HEK293T (cell line): ENCODE measurements around the gene DCAF11.

Experiments used
- CTCF ChIA-PET: fragments of 350-600 bp; formaldehyde crosslinking; extraction: SDS; loops from one replicate; lab custom pipeline; 2021; ENCODE audit warnings: antibody characterized with exemption, inconsistent platforms; lab: Yijun Ruan, JAX
- POLR2A ChIA-PET: fragments of 350-600 bp; formaldehyde crosslinking; extraction: SDS; loops from one replicate; lab custom pipeline; 2020; ENCODE audit warnings: antibody characterized with exemption, inconsistent platforms; lab: Yijun Ruan, JAX
- DNase-seq: peaks from one replicate; pipeline ENCODE4 v3.0.0; 2012; ENCODE audit warnings: mixed read lengths; ENCODE audit errors: extremely low spot score
- ARNT ChIP-seq: fragments of 450-650 bp; IDR thresholded peaks from 2 replicates; pipeline ENCODE4 v1.6.1; 2017; ENCODE audit warnings: mild to moderate bottlenecking
- BHLHE40 ChIP-seq: fragments of 450-650 bp; IDR thresholded peaks from 2 replicates; pipeline ENCODE4 v1.6.1; 2016; ENCODE audit warnings: mild to moderate bottlenecking, moderate library complexity, borderline replicate concordance
- CTBP1 ChIP-seq: fragments of 450-650 bp; IDR thresholded peaks from 2 replicates; pipeline ENCODE4 v1.6.1; 2016; ENCODE audit warnings: borderline replicate concordance
- ELF4 ChIP-seq: fragments of 450-650 bp; IDR thresholded peaks from 2 replicates; pipeline ENCODE4 v1.6.1; 2017; ENCODE audit warnings: antibody characterized with exemption
- FOXA1 ChIP-seq: fragments of 450-650 bp; IDR thresholded peaks from 2 replicates; pipeline ENCODE4 v1.6.1; 2016; ENCODE audit warnings: mild to moderate bottlenecking
- FOXK2 ChIP-seq: fragments of 450-650 bp; IDR thresholded peaks from 2 replicates; pipeline ENCODE4 v1.6.1; 2016; ENCODE audit warnings: mild to moderate bottlenecking
- FOXM1 ChIP-seq: fragments of 450-650 bp; IDR thresholded peaks from 2 replicates; pipeline ENCODE4 v1.6.1; 2017; ENCODE audit warnings: mild to moderate bottlenecking, borderline replicate concordance
- HDGF ChIP-seq: fragments of 450-650 bp; IDR thresholded peaks from 2 replicates; pipeline ENCODE4 v1.6.1; 2017; ENCODE audit warnings: antibody characterized with exemption, borderline replicate concordance
- L3MBTL2 ChIP-seq: fragments of 450-650 bp; conservative IDR thresholded peaks from 2 replicates; pipeline ENCODE4 v1.6.1; 2016; ENCODE audit warnings: mild to moderate bottlenecking
- LEF1 ChIP-seq: fragments of 450-650 bp; IDR thresholded peaks from 2 replicates; pipeline ENCODE4 v1.6.1; 2017; ENCODE audit warnings: mild to moderate bottlenecking, borderline replicate concordance
- NFRKB ChIP-seq: fragments of 450-650 bp; IDR thresholded peaks from 2 replicates; pipeline ENCODE4 v1.6.1; 2016; ENCODE audit warnings: mild to moderate bottlenecking, moderate library complexity
- PKNOX1 ChIP-seq: fragments of 450-650 bp; IDR thresholded peaks from 2 replicates; pipeline ENCODE4 v1.6.1; 2016
- SP1 ChIP-seq: fragments of 450-650 bp; IDR thresholded peaks from 2 replicates; pipeline ENCODE4 v1.6.1; 2017
- SUZ12 ChIP-seq: fragments of 450-650 bp; IDR thresholded peaks from 2 replicates; pipeline ENCODE4 v1.6.1; 2016; ENCODE audit warnings: mild to moderate bottlenecking
- TARDBP ChIP-seq: fragments of 450-650 bp; IDR thresholded peaks from 2 replicates; pipeline ENCODE4 v1.6.1; 2016
- ZNF384 ChIP-seq: fragments of 450-650 bp; IDR thresholded peaks from 2 replicates; pipeline ENCODE4 v1.6.1; 2016

Gene DCAF11

GRCh38 chr14:24121210-24121609 lies 6.6 kb downstream of the DCAF11 start:
- CTCF ChIA-PET, result no interaction called here

GRCh38 chr14:24122416-24122815 lies 7.8 kb downstream of the DCAF11 start:
- DNase-seq, result no peak
- POLR2A ChIA-PET, result interaction anchor here (0.9 to 3.8 kb wide), 3 partner anchors 8 to 19 kb away, joined by 3 to 25 read pairs (median 3); partner anchors contain the start of genes DCAF11, EMC9 and NRL
- no peak for TF ChIP-seq TARDBP
- no peak for TF ChIP-seq FOXM1
- no peak for TF ChIP-seq FOXK2
- CTCF ChIA-PET, result no interaction called here

More at GRCh38 chr14:24121210-24121609, 6.6 kb downstream of the DCAF11 start:
- no peak for DNase-seq
- TF ChIP-seq PKNOX1 (no peak), ELF4 (no peak), FOXM1 (no peak), ARNT (no peak), FOXK2 (no peak), CTBP1 (no peak), SP1 (no peak), SUZ12 (no peak), FOXA1 (no peak), LEF1 (no peak), TARDBP (no peak)
- POLR2A ChIA-PET, result interaction anchor here (0.6 to 1.2 kb wide), 3 partner anchors 8 to 17 kb away, joined by 3 to 4 read pairs (median 3); partner anchors contain the start of gene PSME1

GRCh38 chr14:24122898-24123297 lies 8.3 kb downstream of the DCAF11 start:
- DNase-seq, result no peak
- ChIA-PET CTCF (no interaction called here), POLR2A (interaction anchor here (3.8 kb wide), 1 partner anchor 9 kb away, joined by 25 read pairs; the partner anchor contains the start of genes DCAF11 and NRL)
- TF ChIP-seq ZNF384 (no peak), FOXM1 (no peak), PKNOX1 (no peak), CTBP1 (no peak), HDGF (no peak), FOXK2 (no peak), LEF1 (no peak), L3MBTL2 (no peak), FOXA1 (no peak), ARNT (no peak)

- no peak for TF ChIP-seq FOXK2
- no peak for TF ChIP-seq PKNOX1
- no peak for TF ChIP-seq TARDBP
- TF ChIP-seq BHLHE40, result no peak
- TF ChIP-seq ELF4, result no peak
- TF ChIP-seq ARNT, result no peak
- TF ChIP-seq SP1, result no peak
- ChIA-PET CTCF (no interaction called here), POLR2A (interaction anchor here (1.2 to 3.8 kb wide), 3 partner anchors 9 to 18 kb away, joined by 3 to 25 read pairs (median 4); partner anchors contain the start of genes DCAF11, EMC9 and NRL)
- no peak for DNase-seq
These were observed 9.1 kb downstream of the DCAF11 start for GRCh38 chr14:24123424-24124417.

GRCh38 chr14:24126939-24127338 lies 12.4 kb downstream of the DCAF11 start:
- POLR2A ChIA-PET, result interaction anchor here (1.0 to 2.7 kb wide), 4 partner anchors 10 to 21 kb away, joined by 4 to 24 read pairs (median 6); partner anchors contain the start of genes DCAF11, EMC9, NRL and PSME1

More at GRCh38 chr14:24126939-24127338, 12.4 kb downstream of the DCAF11 start:
- CTCF ChIA-PET, result interaction anchor here (0.6 to 1.0 kb wide), 2 partner anchors 44 to 68 kb away, joined by 3 to 4 read pairs; no protein-coding TSS in a partner anchor
- DNase-seq, result no peak
- TF ChIP-seq CTBP1, result no peak
- no peak for TF ChIP-seq TARDBP
- TF ChIP-seq FOXM1, result no peak
- TF ChIP-seq SP1, result no peak
- TF ChIP-seq NFRKB, result no peak
- no peak for TF ChIP-seq ZNF384
- no peak for TF ChIP-seq FOXA1
- no peak for TF ChIP-seq L3MBTL2
- no peak for TF ChIP-seq PKNOX1
- TF ChIP-seq ELF4, result no peak
- no peak for TF ChIP-seq ARNT
- TF ChIP-seq FOXK2, result no peak
- no peak for TF ChIP-seq BHLHE40
